GM23338 (cell line): ENCODE results near the gene HOXD9. TPM values are rescaled to one million over a fixed set of nuclear protein-coding genes. Genes with fewer than 3 reads are reported as not detected.
A peak's percentile ranks its signal among the peaks of the same experiment; 100 is the strongest.

Experiments
- ATAC-seq: fragments of 200-7000 bp; cut with Tn5 transposase; 3 replicates; pipeline ENCODE4 v1.9.1; 2020
- DNase-seq: peaks from one replicate; pipeline ENCODE4 v3.0.0-alpha.2; 2015; ENCODE audit warnings: low spot score
- H2AFZ ChIP-seq: fragments of 200-600 bp; sonication (generic); 2 replicates; pipeline ENCODE4 v1.8.0; 2016; ENCODE audit warnings: antibody characterized with exemption, mild to moderate bottlenecking, moderate library complexity
- H3F3A ChIP-seq: fragments of 200-600 bp; sonication (generic); replicated peaks from 2 replicates; pipeline ENCODE4 v1.8.0; 2017; ENCODE audit warnings: antibody characterized with exemption, mixed run types, low read depth
- H3K27ac ChIP-seq: fragments of 200-600 bp; sonication (generic); 2 replicates; pipeline ENCODE4 v1.6.1; 2016; ENCODE audit warnings: low read depth
- H3K27me3 ChIP-seq: fragments of 200-600 bp; sonication (generic); 2 replicates; pipeline ENCODE4 v1.8.0; 2016; ENCODE audit warnings: mild to moderate bottlenecking, mixed run types, moderate library complexity; ENCODE audit not compliant: insufficient read depth
- H3K36me3 ChIP-seq: fragments of 200-600 bp; sonication (generic); 2 replicates; pipeline ENCODE4 v1.8.0; 2016; ENCODE audit warnings: mild to moderate bottlenecking; ENCODE audit not compliant: insufficient read depth
- H3K4me1 ChIP-seq: fragments of 200-600 bp; sonication (generic); 2 replicates; pipeline ENCODE4 v1.8.0; 2016; ENCODE audit warnings: mild to moderate bottlenecking, moderate library complexity; ENCODE audit not compliant: insufficient read depth
- H3K4me2 ChIP-seq: fragments of 200-600 bp; sonication (generic); 2 replicates; pipeline ENCODE4 v1.7.1; 2017; ENCODE audit warnings: mixed run types
- H3K4me3 ChIP-seq: fragments of 200-600 bp; sonication (generic); 2 replicates; pipeline ENCODE4 v1.6.1; 2016; ENCODE audit warnings: mixed run types
- H3K79me2 ChIP-seq: fragments of 200-600 bp; sonication (generic); replicated peaks from 2 replicates; pipeline ENCODE4 v1.8.0; 2017; ENCODE audit warnings: mild to moderate bottlenecking; ENCODE audit not compliant: insufficient read depth
- H3K9me2 ChIP-seq: fragments of 200-600 bp; sonication (generic); 2 replicates; pipeline ENCODE4 v1.8.0; 2017; ENCODE audit not compliant: insufficient read depth
- H4K20me1 ChIP-seq: fragments of 200-600 bp; sonication (generic); replicated peaks from 2 replicates; pipeline ENCODE4 v1.8.0; 2017; ENCODE audit warnings: mild to moderate bottlenecking; ENCODE audit not compliant: insufficient read depth
- H3K27ac Mint-ChIP-seq: 2 replicates; pipeline ENCODE4 v1.8.0; 2020; ENCODE audit warnings: inconsistent platforms, mild to moderate bottlenecking, moderate library complexity, mixed read lengths
- H3K27me3 Mint-ChIP-seq: 3 replicates; pipeline ENCODE4 v1.8.0; 2022; ENCODE audit warnings: low read depth, mild to moderate bottlenecking, moderate library complexity, mixed read lengths, inconsistent platforms; ENCODE audit not compliant: insufficient read depth, poor library complexity
- H3K36me3 Mint-ChIP-seq: 3 replicates; pipeline ENCODE4 v1.8.0; 2021; ENCODE audit warnings: low read depth, mild to moderate bottlenecking, inconsistent platforms, moderate library complexity, mixed read lengths
- H3K4me1 Mint-ChIP-seq: 3 replicates; pipeline ENCODE4 v1.8.0; 2020; ENCODE audit warnings: mild to moderate bottlenecking, inconsistent platforms, mixed read lengths
- H3K4me3 Mint-ChIP-seq: 3 replicates; pipeline ENCODE4 v1.8.0; 2021; ENCODE audit warnings: moderate library complexity, mild to moderate bottlenecking, inconsistent platforms, mixed read lengths
- H3K9me3 Mint-ChIP-seq: 3 replicates; pipeline ENCODE4 v1.8.0; 2020; ENCODE audit warnings: moderate library complexity, mild to moderate bottlenecking, inconsistent platforms, mixed read lengths
- CREB1 ChIP-seq: fragments of 250-450 bp; sonication (Bioruptor Pico); IDR thresholded peaks from 2 replicates; pipeline ENCODE4 v1.5.0; 2020; ENCODE audit warnings: low read depth, mild to moderate bottlenecking, moderate library complexity
- EZH2 ChIP-seq: fragments of 200-600 bp; sonication (generic); IDR thresholded peaks from one replicate; pipeline ENCODE4 v1.8.0; 2017; ENCODE audit warnings: antibody characterized with exemption, mild to moderate bottlenecking, low read depth; ENCODE audit not compliant: unreplicated experiment
- EZH2phosphoT487 ChIP-seq: fragments of 200-600 bp; sonication (generic); IDR thresholded peaks from one replicate; pipeline ENCODE4 v1.8.1; 2018; ENCODE audit warnings: antibody characterized with exemption; ENCODE audit not compliant: unreplicated experiment
- STAT1 ChIP-seq: IDR thresholded peaks from one replicate; pipeline ENCODE4 v1.6.1; 2016; ENCODE audit warnings: antibody characterized with exemption; ENCODE audit not compliant: unreplicated experiment
- ZNF114 ChIP-seq: fragments of 250-450 bp; sonication (Bioruptor Pico); IDR thresholded peaks from 2 replicates; pipeline ENCODE4 v1.5.0; 2020; ENCODE audit warnings: mild to moderate bottlenecking, moderate library complexity
- polyA plus RNA-seq: library from polyadenylated mRNA; unstranded; fragments of >200 nt; fragmentation: Nextera tagmentation; extraction: Ambion mirVana; gene quantifications from 2 replicates; pipeline ENCODE4 v1.2.1, GENCODE V29; 2016
- total RNA-seq: library from RNA; depleted of rRNA; stranded (reverse); fragments of >200 nt; shearing (Covaris generic); gene quantifications from 2 replicates; pipeline ENCODE4 v1.2.3, GENCODE V29; 2014
- TF ChIP-seq, protein P1 (sequence below): IDR thresholded peaks from 2 replicates; pipeline ENCODE4 v1.6.1; 2016; ENCODE audit warnings: antibody characterized with exemption
- TF ChIP-seq, protein P2 (sequence below): fragments of 250-450 bp; sonication (Bioruptor Pico); IDR thresholded peaks from 2 replicates; pipeline ENCODE4 v1.5.0; 2020; ENCODE audit warnings: mild to moderate bottlenecking, moderate library complexity

The HOXD9 gene
- total and polyA plus RNA-seq, 2 experiments from 2014 or later: not detected

DNA sequence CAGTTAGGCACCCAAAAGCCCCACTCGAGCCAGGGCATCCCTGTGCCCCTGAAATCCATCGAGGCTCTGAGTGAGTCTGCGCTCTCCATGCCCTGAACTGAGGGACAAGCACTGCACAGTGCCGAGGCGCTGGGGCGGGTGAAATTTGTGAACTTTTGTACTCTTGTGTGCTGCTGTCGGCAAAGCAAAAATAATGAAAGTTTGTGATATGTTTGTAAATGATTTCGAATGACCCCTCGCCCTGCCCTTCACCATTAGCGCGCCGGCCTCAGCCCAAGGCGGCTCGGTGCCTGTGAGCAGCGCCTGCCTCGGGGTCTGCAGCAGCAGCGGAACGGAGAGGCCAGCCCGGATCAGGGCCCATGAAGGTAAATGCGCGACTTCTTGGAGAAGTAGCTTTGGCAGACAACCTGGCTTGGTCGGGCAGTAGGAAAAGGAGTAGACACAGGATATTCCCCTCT, 27.0 kb downstream of the HOXD9 start:
- no peak overlapping the region for H3K4me2 ChIP-seq
- H3K9me3 Mint-ChIP-seq: 0 out of 3 replicates have a peak, but pooled peaks cover 2% of the 10 kb centered on the region
- H3K36me3 ChIP-seq: no peaks in the 10 kb centered on the region
- H3K4me3 Mint-ChIP-seq: no peak overlapping the region
- no peaks in the 10 kb centered on the region for H3K79me2 ChIP-seq
- no peak overlapping the region for H3K27ac Mint-ChIP-seq
- peaks cover 100% of the 10 kb centered on the region for H3K27me3 ChIP-seq
- peaks cover 52% of the 10 kb centered on the region for H4K20me1 ChIP-seq
- 0 out of 2 replicates have a peak overlapping the region, but pooled peaks have one; percentile 17 for H3K4me3 ChIP-seq
- DNase-seq (peak; percentile 51), ATAC-seq (peak; percentile 9; the same call in 2 of the 3 replicates)
- peaks cover 15% of the 10 kb centered on the region for H3K4me1 Mint-ChIP-seq
- TF ChIP-seq ZNF114 (CRISPR knock-in tag) (no peak), EZH2 (peak; percentile 93), EZH2phosphoT487 (peak; percentile 95)
- TF ChIP-seq, protein P1, sequence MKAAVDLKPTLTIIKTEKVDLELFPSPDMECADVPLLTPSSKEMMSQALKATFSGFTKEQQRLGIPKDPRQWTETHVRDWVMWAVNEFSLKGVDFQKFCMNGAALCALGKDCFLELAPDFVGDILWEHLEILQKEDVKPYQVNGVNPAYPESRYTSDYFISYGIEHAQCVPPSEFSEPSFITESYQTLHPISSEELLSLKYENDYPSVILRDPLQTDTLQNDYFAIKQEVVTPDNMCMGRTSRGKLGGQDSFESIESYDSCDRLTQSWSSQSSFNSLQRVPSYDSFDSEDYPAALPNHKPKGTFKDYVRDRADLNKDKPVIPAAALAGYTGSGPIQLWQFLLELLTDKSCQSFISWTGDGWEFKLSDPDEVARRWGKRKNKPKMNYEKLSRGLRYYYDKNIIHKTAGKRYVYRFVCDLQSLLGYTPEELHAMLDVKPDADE: no peak
- H2AFZ ChIP-seq: no peak overlapping the region
- H3K4me1 ChIP-seq: peaks cover 22% of the 10 kb centered on the region
- H3K9me2 ChIP-seq: no peaks in the 10 kb centered on the region
- no peak overlapping the region for H3K27ac ChIP-seq
- peaks cover 25% of the 10 kb centered on the region; the same call in 1 of the 2 replicates for H3F3A ChIP-seq
- H3K36me3 Mint-ChIP-seq: no peaks in the 10 kb centered on the region
- peaks cover 99% of the 10 kb centered on the region for H3K27me3 Mint-ChIP-seq

DNA sequence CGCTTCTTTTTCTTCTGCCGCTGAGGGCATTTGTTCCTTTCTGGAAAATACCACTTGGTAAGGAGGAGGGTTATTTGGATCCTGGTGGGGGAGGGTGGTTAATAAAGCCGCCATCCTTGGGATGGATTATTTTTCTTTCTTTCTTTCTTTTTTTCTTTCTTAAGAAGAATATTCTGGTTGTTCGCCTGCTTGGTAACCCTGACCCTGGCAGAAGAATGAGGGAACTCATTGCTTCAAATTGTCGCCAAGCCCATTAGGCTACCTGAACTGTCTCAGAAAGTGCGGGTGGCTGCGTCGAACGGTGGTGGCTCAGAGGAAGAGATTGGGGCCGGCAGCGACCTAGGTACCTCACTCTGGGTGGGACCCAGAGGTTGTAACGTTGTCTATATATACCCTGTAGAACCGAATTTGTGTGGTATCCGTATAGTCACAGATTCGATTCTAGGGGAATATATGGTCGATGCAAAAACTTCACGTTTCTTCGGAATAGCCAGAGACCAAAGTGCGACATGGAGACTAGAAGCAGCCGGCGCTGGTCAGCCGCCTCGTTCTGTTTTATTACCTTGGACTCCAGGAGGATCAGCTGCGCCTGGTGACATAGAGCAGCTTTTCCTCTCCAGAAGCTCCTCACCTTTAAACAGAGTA, 27.5 kb downstream of the HOXD9 start:
- Histone ChIP-seq H2AFZ (no peak overlapping the region), H3F3A (peaks cover 30% of the 10 kb centered on the region), H3K36me3 (no peaks in the 10 kb centered on the region), H3K4me3 (no peak overlapping the region), H4K20me1 (peaks cover 57% of the 10 kb centered on the region), H3K4me1 (peaks cover 28% of the 10 kb centered on the region), H3K27me3 (peaks cover 100% of the 10 kb centered on the region), H3K9me2 (no peaks in the 10 kb centered on the region), H3K27ac (no peak overlapping the region), H3K4me2 (no peak overlapping the region), H3K79me2 (no peaks in the 10 kb centered on the region)
- H3K36me3 Mint-ChIP-seq: no peaks in the 10 kb centered on the region
- peaks cover 99% of the 10 kb centered on the region for H3K27me3 Mint-ChIP-seq
- peaks cover 16% of the 10 kb centered on the region for H3K4me1 Mint-ChIP-seq
- DNase-seq (peak; percentile 14), ATAC-seq (no peak)
- H3K9me3 Mint-ChIP-seq: 0 out of 3 replicates have a peak, but pooled peaks cover 2% of the 10 kb centered on the region
- H3K4me3 Mint-ChIP-seq: no peak overlapping the region; the same call in 2 of the 3 replicates
- TF ChIP-seq, protein P2, sequence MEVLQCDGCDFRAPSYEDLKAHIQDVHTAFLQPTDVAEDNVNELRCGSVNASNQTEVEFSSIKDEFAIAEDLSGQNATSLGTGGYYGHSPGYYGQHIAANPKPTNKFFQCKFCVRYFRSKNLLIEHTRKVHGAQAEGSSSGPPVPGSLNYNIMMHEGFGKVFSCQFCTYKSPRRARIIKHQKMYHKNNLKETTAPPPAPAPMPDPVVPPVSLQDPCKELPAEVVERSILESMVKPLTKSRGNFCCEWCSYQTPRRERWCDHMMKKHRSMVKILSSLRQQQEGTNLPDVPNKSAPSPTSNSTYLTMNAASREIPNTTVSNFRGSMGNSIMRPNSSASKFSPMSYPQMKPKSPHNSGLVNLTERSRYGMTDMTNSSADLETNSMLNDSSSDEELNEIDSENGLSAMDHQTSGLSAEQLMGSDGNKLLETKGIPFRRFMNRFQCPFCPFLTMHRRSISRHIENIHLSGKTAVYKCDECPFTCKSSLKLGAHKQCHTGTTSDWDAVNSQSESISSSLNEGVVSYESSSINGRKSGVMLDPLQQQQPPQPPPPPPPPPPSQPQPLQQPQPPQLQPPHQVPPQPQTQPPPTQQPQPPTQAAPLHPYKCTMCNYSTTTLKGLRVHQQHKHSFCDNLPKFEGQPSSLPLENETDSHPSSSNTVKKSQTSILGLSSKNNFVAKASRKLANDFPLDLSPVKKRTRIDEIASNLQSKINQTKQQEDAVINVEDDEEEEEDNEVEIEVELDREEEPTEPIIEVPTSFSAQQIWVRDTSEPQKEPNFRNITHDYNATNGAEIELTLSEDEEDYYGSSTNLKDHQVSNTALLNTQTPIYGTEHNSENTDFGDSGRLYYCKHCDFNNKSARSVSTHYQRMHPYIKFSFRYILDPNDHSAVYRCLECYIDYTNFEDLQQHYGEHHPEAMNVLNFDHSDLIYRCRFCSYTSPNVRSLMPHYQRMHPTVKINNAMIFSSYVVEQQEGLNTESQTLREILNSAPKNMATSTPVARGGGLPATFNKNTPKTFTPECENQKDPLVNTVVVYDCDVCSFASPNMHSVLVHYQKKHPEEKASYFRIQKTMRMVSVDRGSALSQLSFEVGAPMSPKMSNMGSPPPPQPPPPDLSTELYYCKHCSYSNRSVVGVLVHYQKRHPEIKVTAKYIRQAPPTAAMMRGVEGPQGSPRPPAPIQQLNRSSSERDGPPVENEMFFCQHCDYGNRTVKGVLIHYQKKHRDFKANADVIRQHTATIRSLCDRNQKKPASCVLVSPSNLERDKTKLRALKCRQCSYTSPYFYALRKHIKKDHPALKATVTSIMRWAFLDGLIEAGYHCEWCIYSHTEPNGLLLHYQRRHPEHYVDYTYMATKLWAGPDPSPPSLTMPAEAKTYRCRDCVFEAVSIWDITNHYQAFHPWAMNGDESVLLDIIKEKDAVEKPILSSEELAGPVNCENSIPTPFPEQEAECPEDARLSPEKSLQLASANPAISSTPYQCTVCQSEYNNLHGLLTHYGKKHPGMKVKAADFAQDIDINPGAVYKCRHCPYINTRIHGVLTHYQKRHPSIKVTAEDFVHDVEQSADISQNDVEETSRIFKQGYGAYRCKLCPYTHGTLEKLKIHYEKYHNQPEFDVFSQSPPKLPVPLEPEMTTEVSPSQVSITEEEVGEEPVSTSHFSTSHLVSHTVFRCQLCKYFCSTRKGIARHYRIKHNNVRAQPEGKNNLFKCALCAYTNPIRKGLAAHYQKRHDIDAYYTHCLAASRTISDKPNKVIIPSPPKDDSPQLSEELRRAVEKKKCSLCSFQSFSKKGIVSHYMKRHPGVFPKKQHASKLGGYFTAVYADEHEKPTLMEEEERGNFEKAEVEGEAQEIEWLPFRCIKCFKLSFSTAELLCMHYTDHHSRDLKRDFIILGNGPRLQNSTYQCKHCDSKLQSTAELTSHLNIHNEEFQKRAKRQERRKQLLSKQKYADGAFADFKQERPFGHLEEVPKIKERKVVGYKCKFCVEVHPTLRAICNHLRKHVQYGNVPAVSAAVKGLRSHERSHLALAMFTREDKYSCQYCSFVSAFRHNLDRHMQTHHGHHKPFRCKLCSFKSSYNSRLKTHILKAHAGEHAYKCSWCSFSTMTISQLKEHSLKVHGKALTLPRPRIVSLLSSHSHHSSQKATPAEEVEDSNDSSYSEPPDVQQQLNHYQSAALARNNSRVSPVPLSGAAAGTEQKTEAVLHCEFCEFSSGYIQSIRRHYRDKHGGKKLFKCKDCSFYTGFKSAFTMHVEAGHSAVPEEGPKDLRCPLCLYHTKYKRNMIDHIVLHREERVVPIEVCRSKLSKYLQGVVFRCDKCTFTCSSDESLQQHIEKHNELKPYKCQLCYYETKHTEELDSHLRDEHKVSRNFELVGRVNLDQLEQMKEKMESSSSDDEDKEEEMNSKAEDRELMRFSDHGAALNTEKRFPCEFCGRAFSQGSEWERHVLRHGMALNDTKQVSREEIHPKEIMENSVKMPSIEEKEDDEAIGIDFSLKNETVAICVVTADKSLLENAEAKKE (CRISPR knock-in tag): no peak
- TF ChIP-seq, protein P1: no peak
- peak; percentile 18 for TF ChIP-seq EZH2phosphoT487
- TF ChIP-seq EZH2: peak; percentile 89
- no peak for TF ChIP-seq STAT1
- TF ChIP-seq CREB1: no peak
- H3K27ac Mint-ChIP-seq: no peak overlapping the region
